K562 (cell line): Measurements from ENCODE around the gene CES5A. TPM values are rescaled to one million over a fixed set of nuclear protein-coding genes. Genes with fewer than 3 reads are reported as not detected.

Experiments
- ATAC-seq: fragments of 200-7000 bp; cut with Tn5 transposase; 3 replicates; pipeline ENCODE4 v1.9.1; 2020; ENCODE audit warnings: moderate library complexity
- BruUV-seq: library from RNA; stranded (reverse); fragments of 400-500 nt; replicated peaks from 2 replicates; lab custom pipeline; 2021; lab: Mats Ljungman, UMichigan
- CTCF ChIA-PET: fragments of 300-600 bp; formaldehyde crosslinking; extraction: SDS; loops from one replicate; lab custom pipeline; 2021; ENCODE audit warnings: low intra/inter-chr PET ratio; lab: Yijun Ruan, JAX
- POLR2A ChIA-PET: fragments of 300-600, 350-650 bp; sonication (Branson Sonifier 250); formaldehyde crosslinking; extraction: SDS; loops from one replicate; lab custom pipeline; 2021; ENCODE audit warnings: antibody characterized with exemption, inconsistent platforms; lab: Yijun Ruan, JAX
- DNase-seq, 4 experiments: peaks; one replicate each; pipeline versions ENCODE4 v3.0.0 to v3.0.0-alpha.2; 2011 to 2018; ENCODE audit warnings: low spot score in 3 of 4, mixed read lengths in 3 of 4; ENCODE audit errors: extremely low read depth in 1 of 4
- FAIRE-seq: peaks from 2 replicates; lab custom pipeline; 2011; peaks lifted over from hg19 to GRCh38; lab: Jason Lieb, UNC
- H2AFZ ChIP-seq: 2 replicates; pipeline ENCODE4 v1.6.0; 2011; ENCODE audit warnings: low read depth, low read length, control low read depth, inconsistent platforms
- H3K27ac ChIP-seq: fragments of 200-600 bp; 3 replicates; pipeline ENCODE4 v1.8.0; 2011; ENCODE audit warnings: low read depth, mild to moderate bottlenecking, control low read depth, inconsistent platforms, low read length, moderate library complexity, mixed read lengths; ENCODE audit errors: extremely low read depth
- H3K27me3 ChIP-seq, 2 experiments: fragments of 300-600 bp in 1 of 2; 2 replicates in 1 of 2; 3 replicates in 1 of 2; pipeline versions ENCODE4 v1.6.0 to v1.8.0; 2011; ENCODE audit warnings: inconsistent platforms in 2 of 2, low read length in 2 of 2, mild to moderate bottlenecking in 1 of 2, mixed read lengths in 1 of 2, moderate library complexity in 1 of 2; ENCODE audit not compliant: control insufficient read depth in 2 of 2, insufficient read depth in 2 of 2
- H3K36me3 ChIP-seq: fragments of 300-600 bp; 3 replicates; pipeline ENCODE4 v1.8.0; 2011; ENCODE audit warnings: mild to moderate bottlenecking, low read length, inconsistent platforms; ENCODE audit not compliant: control insufficient read depth, insufficient read depth
- H3K4me1 ChIP-seq, 2 experiments: fragments of 200-600 bp in 1 of 2; replicated peaks in 1 of 2; 2 replicates in 1 of 2; 3 replicates in 1 of 2; pipeline versions ENCODE4 v1.5.1 to v1.8.0; 2011; ENCODE audit warnings: inconsistent platforms in 2 of 2, low read length in 2 of 2, mild to moderate bottlenecking in 1 of 2, mixed read lengths in 1 of 2, moderate library complexity in 1 of 2; ENCODE audit not compliant: control insufficient read depth in 2 of 2, insufficient read depth in 2 of 2
- H3K4me2 ChIP-seq: 2 replicates; pipeline ENCODE4 v1.6.1; 2011; ENCODE audit warnings: low read length, control low read depth, inconsistent platforms, mixed read lengths; ENCODE audit not compliant: insufficient read depth
- H3K4me3 ChIP-seq: fragments of 200-600 bp; sonication (generic), shearing (Covaris generic); 2 replicates; pipeline ENCODE4 v1.5.1; 2016; ENCODE audit warnings: control low read depth, inconsistent platforms
- H3K79me2 ChIP-seq: fragments of 200-600 bp; 3 replicates; pipeline ENCODE4 v1.8.0; 2011; ENCODE audit warnings: low read length, inconsistent platforms; ENCODE audit not compliant: control insufficient read depth, insufficient read depth
- H3K9ac ChIP-seq, 2 experiments: 2 replicates each; pipeline versions ENCODE4 v1.6.0 to v1.6.1; 2011; ENCODE audit warnings: low read depth in 2 of 2, low read length in 2 of 2, control low read depth in 1 of 2, inconsistent platforms in 1 of 2, mild to moderate bottlenecking in 1 of 2, mixed read lengths in 1 of 2; ENCODE audit not compliant: insufficient read depth in 1 of 2
- H3K9me1 ChIP-seq: one replicate; pipeline ENCODE4 v1.6.0; 2011; ENCODE audit warnings: inconsistent platforms, mild to moderate bottlenecking, low read length, moderate library complexity; ENCODE audit not compliant: control insufficient read depth, insufficient read depth
- H3K9me3 ChIP-seq: replicated peaks from 2 replicates; pipeline ENCODE4 v1.5.1; 2011; ENCODE audit warnings: low read depth, low read length, inconsistent platforms; ENCODE audit not compliant: control insufficient read depth, insufficient read depth
- H4K20me1 ChIP-seq: replicated peaks from 2 replicates; pipeline ENCODE4 v1.6.1; 2011; ENCODE audit warnings: low read length, inconsistent platforms, mixed read lengths; ENCODE audit not compliant: control insufficient read depth, insufficient read depth
- CBX1 ChIP-seq: sonication (generic); IDR thresholded peaks from 2 replicates; pipeline ENCODE4 v1.6.1; 2016; ENCODE audit warnings: antibody characterized with exemption, low read depth, mild to moderate bottlenecking
- EZH2 ChIP-seq: IDR thresholded peaks from 2 replicates; pipeline ENCODE4 v1.6.1; 2012; ENCODE audit warnings: low read depth, mild to moderate bottlenecking, inconsistent platforms, low read length, borderline replicate concordance
- HSF4 ChIP-seq: fragments of 250-450 bp; sonication (Bioruptor Pico); IDR thresholded peaks from 2 replicates; pipeline ENCODE4 v2.1.2; 2022; ENCODE audit warnings: mild to moderate bottlenecking, moderate library complexity, borderline replicate concordance
- LARP7 ChIP-seq: fragments of 450-650 bp; IDR thresholded peaks from 2 replicates; pipeline ENCODE4 v1.6.1; 2016
- NCOA4 ChIP-seq: fragments of 450-650 bp; IDR thresholded peaks from 2 replicates; pipeline ENCODE4 v1.6.1; 2018; ENCODE audit warnings: mild to moderate bottlenecking; ENCODE audit not compliant: partially characterized antibody
- RCOR1 ChIP-seq, 2 experiments: IDR thresholded peaks; 2 replicates each; pipeline ENCODE4 v1.6.1; 2012; ENCODE audit warnings: low read depth in 2 of 2, low read length in 2 of 2, borderline replicate concordance in 1 of 2, improper control_type of control experiment in 1 of 2
- TRIM24 ChIP-seq, 2 experiments: fragments of 450-650 bp; IDR thresholded peaks; 2 replicates each; pipeline ENCODE4 v1.6.1; 2016
- ZFP36 ChIP-seq: fragments of 150-350 bp; IDR thresholded peaks from 2 replicates; pipeline ENCODE4 v1.6.1; 2018; ENCODE audit warnings: low read length, low read depth; ENCODE audit not compliant: partially characterized antibody
- ZNF239 ChIP-seq: fragments of 250-450 bp; sonication (Bioruptor Pico); IDR thresholded peaks from 2 replicates; pipeline ENCODE4 v1.4.0; 2020; ENCODE audit warnings: mild to moderate bottlenecking
- ZNF263 ChIP-seq: sonication (generic); formaldehyde crosslinking; IDR thresholded peaks from 2 replicates; pipeline ENCODE4 v1.8.0; 2022; ENCODE audit warnings: mild to moderate bottlenecking, missing genetic modification reagents, borderline replicate concordance
- WGBS: fragments of 100-300 bp; shearing (Covaris generic); methylation state at CpG from one replicate; pipeline ENCODE4 v1.1.6; 2016; ENCODE audit warnings: low coverage, mixed read lengths; ENCODE audit not compliant: insufficient coverage; ENCODE audit errors: missing lambda C conversion rate; 5-methylcytosine and 5-hydroxymethylcytosine counted together
- in situ Hi-C: fragments of 300-500 bp; cut with MboI; formaldehyde crosslinking; loops from 4 replicates; pipeline ENCODE4 v1.15.0; 2018; ENCODE audit warnings: inconsistent platforms, mixed read lengths
- intact Hi-C: fragments of 100-400 bp; cut with micrococcal nuclease; formaldehyde crosslinking; loops from 2 replicates; pipeline ENCODE4 v1.14.2; 2022
- polyA plus RNA-seq, 8 experiments: library from polyadenylated mRNA; depleted of rRNA in 4 of 8; stranded (reverse) in 5 of 8; unstranded in 3 of 8; fragments of >200 nt; fragmentation: Nextera tagmentation in 2 of 8; fragmentation: Illumina TruSeq in 1 of 8; extraction: Ambion mirVana in 2 of 8; extraction: Trizol in 1 of 8; gene quantifications; 2 replicates each; pipeline versions ENCODE4 v1.2.1 to v1.2.3, GENCODE V29; 2011 to 2014; ENCODE audit warnings: inconsistent platforms in 1 of 8, missing spikeins in 1 of 8
- total RNA-seq, 7 experiments: library from RNA; depleted of rRNA in 6 of 7; stranded (reverse); fragments of >200 nt in 6 of 7; fragmentation: Illumina TruSeq in 2 of 7; extraction: Trizol in 2 of 7; gene quantifications; 2 replicates each; pipeline versions ENCODE4 v1.2.1 to v1.2.3, GENCODE V29; 2011 to 2021; ENCODE audit warnings: low replicate concordance in 1 of 7
- TF ChIP-seq, protein P1 (sequence below), 2 experiments: fragments of 450-650 bp in 1 of 2; sonication (generic) in 1 of 2; formaldehyde crosslinking; conservative IDR thresholded peaks; 2 replicates each; pipeline versions ENCODE4 v1.4.0 to v1.8.1; 2020 to 2022; ENCODE audit warnings: mild to moderate bottlenecking in 1 of 2, missing genetic modification reagents in 1 of 2
- TF ChIP-seq, protein P2 (sequence below): IDR thresholded peaks from 2 replicates; pipeline ENCODE4 v1.6.1; 2016; ENCODE audit warnings: missing genetic modification characterization, missing compliant biosample characterization
- TF ChIP-seq, protein P3 (sequence below): sonication (generic); formaldehyde crosslinking; IDR thresholded peaks from 2 replicates; pipeline ENCODE4 v1.8.1; 2023; ENCODE audit warnings: mild to moderate bottlenecking, missing genetic modification reagents
- TF ChIP-seq, protein P4 (sequence below): fragments of 250-450 bp; sonication (Bioruptor Pico); IDR thresholded peaks from 2 replicates; pipeline ENCODE4 v1.8.0; 2021; ENCODE audit warnings: moderate library complexity, mild to moderate bottlenecking, inconsistent platforms

The CES5A gene
- total and polyA plus RNA-seq, 9 of the 15 experiments (the other 6 are each of a cell fraction or from before 2014, with no cell fraction given): 0.07 to 0.17 (median 0.15) TPM; not detected in 4

DNA sequence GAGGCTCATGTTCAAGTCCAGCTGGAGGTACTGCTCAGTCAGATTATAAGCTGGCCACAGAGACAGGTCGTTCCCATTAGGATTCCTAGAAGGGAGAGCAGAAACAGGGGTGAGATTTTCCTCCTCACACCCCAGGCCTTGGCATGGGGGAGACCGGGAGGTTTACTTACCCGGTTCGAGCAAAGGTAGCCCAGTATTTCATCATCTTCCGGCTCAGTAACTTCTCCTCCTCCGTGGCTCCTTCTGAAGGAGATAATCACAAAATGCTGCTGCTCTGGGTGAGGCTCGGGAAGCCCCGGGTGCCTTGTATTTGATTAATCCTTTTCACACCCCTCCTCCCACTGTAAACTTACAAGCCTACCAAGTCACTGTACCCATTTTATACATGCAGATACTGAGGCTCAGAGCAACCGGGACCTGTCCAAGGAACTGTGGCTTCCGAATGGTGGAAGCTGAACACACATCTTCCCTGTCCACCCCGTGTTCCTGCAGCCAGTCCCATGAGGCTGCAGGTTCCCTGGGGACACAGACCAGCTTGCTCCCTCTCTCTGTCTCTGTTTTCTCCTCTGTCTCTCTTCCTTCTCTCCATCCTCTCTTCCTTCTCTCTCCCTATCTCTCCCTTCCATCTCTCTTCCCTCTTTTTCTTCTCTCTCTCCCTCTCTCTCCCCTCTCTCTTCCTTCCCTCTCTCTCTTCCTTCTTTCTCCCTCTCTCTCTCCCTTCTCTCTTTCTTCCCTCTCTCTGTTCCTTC lies 28.4 kb downstream of the CES5A start:
- no peaks in the 10 kb centered on the region for H3K36me3 ChIP-seq
- H4K20me1 ChIP-seq: no peaks in the 10 kb centered on the region
- no peaks in the 10 kb centered on the region for H3K9me1 ChIP-seq
- H3K4me2 ChIP-seq: peak overlapping the region; percentile 62
- no peaks in the 10 kb centered on the region for H3K9me3 ChIP-seq
- 1% methylated on average over 11 of the region's 11 CpGs for whole genome bisulfite sequencing
- peak overlapping the region; percentile 5; the same call in 1 of the 2 replicates for H2AFZ ChIP-seq
- no peak overlapping the region for H3K27ac ChIP-seq
- FAIRE-seq (no peak), DNase-seq (no peak), ATAC-seq (peak; percentile 81)
- no TSS peak for BruUV-seq
- in situ Hi-C loops (loop anchor here (5.0 to 10.0 kb wide), 2 partner anchors 352 to 379 kb away; no protein-coding TSS in a partner anchor), intact Hi-C loops (loop anchor here (5.0 to 10.0 kb wide), 2 partner anchors 202 to 471 kb away; no protein-coding TSS in a partner anchor)
- no peaks in the 10 kb centered on the region for H3K4me1 ChIP-seq
- H3K27me3 ChIP-seq: peaks cover 7 to 8% of the 10 kb centered on the region in 2 experiments; a peak in 3 of 5 replicates
- no peak overlapping the region; a peak in 1 of 4 replicates for H3K9ac ChIP-seq
- H3K79me2 ChIP-seq: no peaks in the 10 kb centered on the region
- H3K4me3 ChIP-seq: no peak overlapping the region; the same call in 1 of the 2 replicates
- CTCF ChIA-PET: no interaction called here
- POLR2A ChIA-PET: interaction anchor here (0.7 kb wide), 1 partner anchor 130 kb away, joined by 3 read pairs; no protein-coding TSS in a partner anchor
- TF ChIP-seq RCOR1 (IDR thresholded peaks at IDR 0.05; ENCODE audit: borderline replicate concordance in 1 of 2, low read depth in 2 of 2, low read length in 2 of 2) (peak in 1 of 2 experiments; percentile 26; a peak in 1 of 4 replicates), ZFP36 (no peak), EZH2 (no peak), HSF4 (CRISPR knock-in tag) (no peak), CBX1 (no peak), ZNF239 (CRISPR knock-in tag) (no peak), LARP7 (0 out of 2 replicates have a peak, but pooled peaks have one; percentile 66), NCOA4 (no peak), ZNF263 (CRISPR knock-in tag) (no peak), TRIM24 (IDR thresholded peaks at IDR 0.05) (no peak)
- TF ChIP-seq, protein P1, sequence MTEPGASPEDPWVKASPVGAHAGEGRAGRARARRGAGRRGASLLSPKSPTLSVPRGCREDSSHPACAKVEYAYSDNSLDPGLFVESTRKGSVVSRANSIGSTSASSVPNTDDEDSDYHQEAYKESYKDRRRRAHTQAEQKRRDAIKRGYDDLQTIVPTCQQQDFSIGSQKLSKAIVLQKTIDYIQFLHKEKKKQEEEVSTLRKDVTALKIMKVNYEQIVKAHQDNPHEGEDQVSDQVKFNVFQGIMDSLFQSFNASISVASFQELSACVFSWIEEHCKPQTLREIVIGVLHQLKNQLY (CRISPR knock-in tag; conservative IDR thresholded peaks at IDR 0.05): no peak
- TF ChIP-seq, protein P2, sequence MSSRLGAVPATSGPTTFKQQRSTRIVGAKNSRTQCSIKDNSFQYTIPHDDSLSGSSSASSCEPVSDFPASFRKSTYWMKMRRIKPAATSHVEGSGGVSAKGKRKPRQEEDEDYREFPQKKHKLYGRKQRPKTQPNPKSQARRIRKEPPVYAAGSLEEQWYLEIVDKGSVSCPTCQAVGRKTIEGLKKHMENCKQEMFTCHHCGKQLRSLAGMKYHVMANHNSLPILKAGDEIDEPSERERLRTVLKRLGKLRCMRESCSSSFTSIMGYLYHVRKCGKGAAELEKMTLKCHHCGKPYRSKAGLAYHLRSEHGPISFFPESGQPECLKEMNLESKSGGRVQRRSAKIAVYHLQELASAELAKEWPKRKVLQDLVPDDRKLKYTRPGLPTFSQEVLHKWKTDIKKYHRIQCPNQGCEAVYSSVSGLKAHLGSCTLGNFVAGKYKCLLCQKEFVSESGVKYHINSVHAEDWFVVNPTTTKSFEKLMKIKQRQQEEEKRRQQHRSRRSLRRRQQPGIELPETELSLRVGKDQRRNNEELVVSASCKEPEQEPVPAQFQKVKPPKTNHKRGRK (tag): peak; percentile 98
- TF ChIP-seq, protein P3, sequence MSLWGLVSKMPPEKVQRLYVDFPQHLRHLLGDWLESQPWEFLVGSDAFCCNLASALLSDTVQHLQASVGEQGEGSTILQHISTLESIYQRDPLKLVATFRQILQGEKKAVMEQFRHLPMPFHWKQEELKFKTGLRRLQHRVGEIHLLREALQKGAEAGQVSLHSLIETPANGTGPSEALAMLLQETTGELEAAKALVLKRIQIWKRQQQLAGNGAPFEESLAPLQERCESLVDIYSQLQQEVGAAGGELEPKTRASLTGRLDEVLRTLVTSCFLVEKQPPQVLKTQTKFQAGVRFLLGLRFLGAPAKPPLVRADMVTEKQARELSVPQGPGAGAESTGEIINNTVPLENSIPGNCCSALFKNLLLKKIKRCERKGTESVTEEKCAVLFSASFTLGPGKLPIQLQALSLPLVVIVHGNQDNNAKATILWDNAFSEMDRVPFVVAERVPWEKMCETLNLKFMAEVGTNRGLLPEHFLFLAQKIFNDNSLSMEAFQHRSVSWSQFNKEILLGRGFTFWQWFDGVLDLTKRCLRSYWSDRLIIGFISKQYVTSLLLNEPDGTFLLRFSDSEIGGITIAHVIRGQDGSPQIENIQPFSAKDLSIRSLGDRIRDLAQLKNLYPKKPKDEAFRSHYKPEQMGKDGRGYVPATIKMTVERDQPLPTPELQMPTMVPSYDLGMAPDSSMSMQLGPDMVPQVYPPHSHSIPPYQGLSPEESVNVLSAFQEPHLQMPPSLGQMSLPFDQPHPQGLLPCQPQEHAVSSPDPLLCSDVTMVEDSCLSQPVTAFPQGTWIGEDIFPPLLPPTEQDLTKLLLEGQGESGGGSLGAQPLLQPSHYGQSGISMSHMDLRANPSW: no peak
- TF ChIP-seq, protein P4, sequence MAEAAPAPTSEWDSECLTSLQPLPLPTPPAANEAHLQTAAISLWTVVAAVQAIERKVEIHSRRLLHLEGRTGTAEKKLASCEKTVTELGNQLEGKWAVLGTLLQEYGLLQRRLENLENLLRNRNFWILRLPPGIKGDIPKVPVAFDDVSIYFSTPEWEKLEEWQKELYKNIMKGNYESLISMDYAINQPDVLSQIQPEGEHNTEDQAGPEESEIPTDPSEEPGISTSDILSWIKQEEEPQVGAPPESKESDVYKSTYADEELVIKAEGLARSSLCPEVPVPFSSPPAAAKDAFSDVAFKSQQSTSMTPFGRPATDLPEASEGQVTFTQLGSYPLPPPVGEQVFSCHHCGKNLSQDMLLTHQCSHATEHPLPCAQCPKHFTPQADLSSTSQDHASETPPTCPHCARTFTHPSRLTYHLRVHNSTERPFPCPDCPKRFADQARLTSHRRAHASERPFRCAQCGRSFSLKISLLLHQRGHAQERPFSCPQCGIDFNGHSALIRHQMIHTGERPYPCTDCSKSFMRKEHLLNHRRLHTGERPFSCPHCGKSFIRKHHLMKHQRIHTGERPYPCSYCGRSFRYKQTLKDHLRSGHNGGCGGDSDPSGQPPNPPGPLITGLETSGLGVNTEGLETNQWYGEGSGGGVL (CRISPR knock-in tag): no peak
